GM19193 (cell line): ENCODE measurements around the gene FAM13A.

Experiments
- POLR2A ChIP-seq: IDR thresholded peaks from 4 replicates; pipeline ENCODE4 v1.6.1; 2011; ENCODE audit not compliant: insufficient read depth, insufficient read length; ENCODE audit errors: extremely low read depth

FAM13A gene

DNA sequence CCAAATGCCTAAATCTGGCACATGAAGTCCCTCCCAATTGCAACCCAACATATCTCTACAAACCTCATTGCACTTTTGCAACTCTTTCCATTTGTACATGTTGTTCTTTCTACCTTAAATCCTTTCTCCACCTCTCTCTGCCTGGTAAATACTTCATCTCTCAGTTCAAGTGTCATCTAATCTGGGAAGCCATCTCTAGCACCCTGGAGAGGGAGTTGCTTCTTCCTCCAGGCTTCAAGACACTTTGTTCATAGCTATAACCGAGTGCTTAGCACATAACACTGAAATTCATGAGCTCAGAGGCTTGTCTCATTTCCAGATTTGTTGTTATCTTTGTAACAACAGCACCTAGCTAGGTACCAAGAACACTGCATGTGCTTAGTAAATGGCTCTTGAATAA, 244.6 kb downstream of the FAM13A start:
- no peak for TF ChIP-seq POLR2A

DNA sequence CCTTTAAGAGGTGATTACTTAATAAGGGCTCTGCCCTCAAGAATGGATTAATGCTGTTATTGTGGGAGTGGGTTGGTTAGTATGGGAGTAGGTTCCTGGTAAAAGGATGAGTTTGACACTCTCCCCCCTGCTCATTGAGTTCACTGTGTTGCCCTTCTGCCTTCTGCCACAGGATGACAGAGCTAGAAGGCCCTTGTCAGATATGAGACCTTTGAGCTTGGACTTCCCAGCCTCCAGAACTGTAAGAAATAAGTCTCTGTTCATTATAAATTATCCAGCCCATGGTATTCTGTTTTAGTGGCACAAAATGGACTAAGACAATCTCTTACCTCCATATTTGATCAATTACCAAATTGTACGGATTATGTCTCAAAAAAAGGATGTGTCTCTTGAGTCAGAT, 245.1 kb downstream of the FAM13A start:
- no peak for TF ChIP-seq POLR2A

DNA sequence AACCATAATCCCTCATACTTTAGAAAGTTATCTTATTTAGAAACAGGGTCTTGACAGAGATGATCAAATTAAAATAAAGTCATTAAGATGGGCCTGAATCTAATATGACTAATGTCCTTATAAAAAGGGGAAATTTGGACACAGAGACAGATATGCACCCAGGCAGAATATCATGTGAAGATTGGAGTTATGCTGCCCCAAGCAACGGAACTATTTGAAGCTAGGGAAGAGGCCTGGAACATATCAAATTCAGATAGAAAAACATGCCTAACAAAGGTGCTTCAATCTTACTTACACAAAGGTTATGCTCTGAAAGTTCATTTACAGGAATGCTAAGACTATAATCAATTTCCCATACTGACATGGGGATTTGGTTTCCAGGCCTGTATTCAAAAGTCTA, 246.7 kb downstream of the FAM13A start:
- TF ChIP-seq POLR2A, result no peak

DNA sequence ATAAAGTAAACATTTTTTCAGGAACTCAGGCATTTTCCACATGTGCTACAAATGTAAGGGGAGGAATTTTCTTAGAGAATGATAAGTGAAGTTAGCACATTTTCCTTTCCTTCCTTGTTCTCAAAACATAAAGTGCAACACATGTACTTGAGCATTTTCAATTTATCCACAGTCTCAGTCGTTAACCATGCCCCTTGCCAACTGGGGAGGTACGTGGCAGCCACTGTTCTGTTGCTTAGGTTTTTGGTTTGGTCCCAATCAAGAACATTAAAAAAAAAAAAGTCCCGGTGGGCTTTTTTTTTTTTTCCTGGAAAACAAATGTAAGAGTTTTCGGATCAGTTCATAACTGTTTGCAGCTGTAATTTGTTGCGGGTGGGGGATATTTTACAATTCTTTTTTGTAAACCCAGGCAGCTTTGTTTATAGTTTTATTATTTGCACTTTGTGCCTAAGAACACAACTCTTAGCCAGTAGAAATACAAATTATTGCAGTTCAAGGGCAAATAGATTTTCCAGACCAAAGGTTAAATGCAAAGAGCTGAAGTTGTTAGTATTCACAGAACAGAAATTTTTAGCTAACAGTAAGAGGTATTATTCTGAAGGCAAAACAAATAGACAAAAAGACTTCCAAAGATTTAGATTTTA, 247.3 kb downstream of the FAM13A start:
- no peak for TF ChIP-seq POLR2A

DNA sequence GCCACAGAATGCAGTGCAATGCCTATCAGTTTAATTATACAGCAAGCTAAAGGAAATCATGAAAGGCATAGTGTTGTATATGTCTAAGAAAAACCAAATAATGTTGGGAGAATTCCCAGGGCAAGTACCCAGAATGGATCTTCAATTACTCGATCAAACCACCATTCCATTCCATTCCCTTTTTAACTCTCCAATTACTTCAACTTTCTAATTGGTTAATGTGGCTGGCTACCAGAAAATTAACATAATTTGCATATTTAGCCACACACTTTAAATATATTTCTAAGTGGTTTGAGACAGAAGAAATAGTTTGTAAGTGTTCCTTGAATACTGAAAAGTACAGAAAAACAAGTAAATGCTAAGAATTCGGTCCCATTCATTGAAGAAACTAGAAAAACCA, 247.9 kb downstream of the FAM13A start:
- TF ChIP-seq POLR2A, result no peak

DNA sequence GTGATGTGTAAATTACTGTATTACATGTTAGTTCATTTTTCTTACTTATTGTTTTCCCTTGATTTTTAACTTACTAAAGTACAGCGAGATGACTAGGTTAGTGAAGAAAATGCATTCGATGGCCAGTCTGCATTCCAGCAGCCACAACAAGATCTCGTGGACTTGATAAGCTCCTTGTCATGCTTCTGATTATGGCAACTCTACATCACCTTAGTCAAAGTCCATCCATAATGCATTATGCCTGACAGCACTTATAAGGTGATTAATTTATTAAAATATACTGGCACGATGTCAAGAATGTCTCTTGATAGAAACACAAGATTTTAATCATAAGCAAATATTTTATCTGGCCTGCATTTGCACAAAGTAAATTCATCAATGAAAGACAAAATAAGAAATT, 249.5 kb downstream of the FAM13A start:
- no peak for TF ChIP-seq POLR2A

DNA sequence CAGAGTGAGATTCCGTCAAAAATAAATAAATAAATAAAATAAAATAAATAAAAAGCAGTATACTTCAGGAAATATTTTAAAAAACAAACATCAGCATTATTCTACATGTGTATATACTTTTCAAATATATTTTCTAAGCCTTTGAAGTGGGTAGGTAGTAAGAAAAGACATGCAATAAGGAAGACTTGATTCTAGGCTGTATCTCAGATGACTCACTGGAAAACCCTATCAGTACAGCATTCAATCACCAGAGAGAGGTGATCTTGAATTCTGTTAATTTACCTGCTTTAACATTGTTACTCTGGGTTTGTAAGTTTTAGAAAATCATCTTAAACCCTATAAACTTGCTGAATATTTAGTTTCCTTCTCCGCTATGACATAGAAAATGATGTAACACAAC, 252.8 kb downstream of the FAM13A start:
- no peak for TF ChIP-seq POLR2A

DNA sequence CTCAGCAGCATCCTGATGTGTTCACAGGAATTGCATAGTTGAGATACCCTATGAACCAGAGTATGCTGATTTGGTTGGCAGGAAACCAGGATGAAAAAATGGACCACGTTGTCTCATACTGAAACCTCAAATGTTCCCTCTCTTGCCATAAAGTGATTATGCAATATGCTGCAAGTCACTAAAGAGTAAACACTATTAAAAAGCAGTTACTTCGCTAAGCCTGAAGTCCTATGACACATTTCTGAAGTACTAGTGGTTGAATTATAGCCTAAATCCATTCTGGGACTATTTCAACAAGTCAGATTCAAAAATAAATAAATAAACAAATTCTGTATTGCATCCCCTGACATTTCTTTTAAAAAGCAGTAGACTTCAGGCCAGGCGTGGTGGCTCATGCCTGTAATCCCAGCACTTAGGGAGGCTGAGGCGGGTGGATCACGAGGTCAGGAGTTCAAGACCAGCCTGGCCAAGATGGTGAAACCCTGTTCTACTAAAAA, 253.3 kb downstream of the FAM13A start:
- no peak for TF ChIP-seq POLR2A

DNA sequence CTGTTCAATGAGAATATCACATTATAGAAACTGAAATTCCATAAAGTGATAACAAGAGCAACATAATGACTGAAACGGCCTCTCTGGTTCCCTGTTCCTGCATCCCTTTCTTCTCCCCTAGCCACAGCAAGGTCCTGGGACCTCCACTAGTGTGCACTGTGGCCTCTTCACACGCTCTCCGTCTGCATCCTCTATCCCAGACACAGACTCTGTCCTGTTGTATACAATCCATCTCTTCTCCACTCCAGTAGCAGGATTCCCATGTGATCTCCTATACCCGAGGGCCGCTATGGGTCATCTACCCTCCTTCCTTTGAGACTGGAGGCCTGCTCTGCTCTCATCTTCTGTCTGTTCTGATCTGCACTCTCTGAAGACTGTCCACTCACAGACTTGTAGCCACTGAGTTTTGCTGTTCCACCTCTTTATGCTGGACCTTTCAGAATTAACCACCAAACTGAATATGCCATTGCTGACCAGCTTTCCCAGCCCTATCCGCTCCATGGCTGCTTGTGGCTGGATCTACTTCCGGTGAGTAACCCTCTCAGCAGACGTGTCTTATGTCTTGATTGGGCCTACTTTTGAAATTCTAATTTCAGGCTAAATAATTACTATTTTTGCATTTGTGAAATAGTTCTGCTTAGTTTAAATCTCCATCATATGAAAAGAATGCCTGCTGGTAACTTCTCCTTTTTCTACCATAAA, 254.2 kb downstream of the FAM13A start:
- no peak for TF ChIP-seq POLR2A

DNA sequence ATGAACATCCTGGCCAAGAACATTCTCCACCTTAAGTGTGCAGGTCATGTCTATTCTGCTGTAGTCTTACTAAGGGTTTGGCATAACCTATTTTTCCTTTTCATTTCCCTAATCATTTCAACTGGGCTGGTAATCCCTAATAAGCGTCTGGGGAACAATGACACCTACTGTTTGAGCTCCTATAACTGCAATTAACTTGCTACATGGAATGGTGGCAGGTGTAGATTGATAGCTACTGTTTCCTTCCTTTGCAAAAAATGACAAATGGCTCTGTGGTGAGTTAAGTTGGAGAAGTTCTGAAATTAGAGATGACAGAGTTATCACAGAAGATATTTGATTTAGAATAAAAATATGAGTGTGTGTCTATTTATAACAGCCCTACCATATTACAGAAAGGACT, 254.8 kb downstream of the FAM13A start:
- no peak for TF ChIP-seq POLR2A

DNA sequence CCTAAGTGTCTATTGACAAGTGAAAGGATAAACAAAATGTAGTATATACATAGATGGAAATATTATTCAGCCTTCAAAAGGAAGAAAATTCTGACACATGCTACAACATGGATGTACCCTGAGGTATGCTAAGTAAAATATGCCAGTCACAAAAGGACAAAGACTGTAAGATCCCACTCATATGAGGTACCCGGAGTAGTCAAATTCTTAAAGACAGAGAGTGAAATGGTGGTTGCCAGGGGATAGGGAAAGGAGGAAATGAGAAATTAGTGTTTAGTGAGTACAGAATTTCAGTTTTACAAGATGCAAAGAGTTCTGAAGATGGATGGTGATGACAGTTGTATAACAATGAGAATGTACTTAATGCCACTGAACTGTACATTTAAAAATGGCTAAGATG, 257.1 kb downstream of the FAM13A start:
- TF ChIP-seq POLR2A, result no peak

DNA sequence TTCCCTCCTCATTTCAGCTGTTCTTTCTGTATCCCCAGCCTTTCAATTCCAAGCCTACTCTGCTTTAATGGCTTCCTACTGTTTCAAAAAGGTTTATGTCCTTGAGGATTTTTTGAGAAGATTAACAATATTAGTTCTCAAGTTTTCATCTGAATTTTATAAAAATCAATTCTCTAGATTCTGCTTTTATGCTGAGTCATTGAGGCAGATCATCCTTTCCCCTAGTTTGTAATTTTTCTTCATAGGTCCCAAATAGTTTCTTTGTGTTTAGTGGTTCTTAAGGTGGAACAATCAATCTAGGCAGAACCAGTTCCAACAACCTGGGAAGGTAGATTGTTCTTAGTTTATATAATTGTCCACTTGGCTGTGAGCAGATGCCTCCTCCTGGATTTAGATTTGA, 259.3 kb downstream of the FAM13A start:
- no peak for TF ChIP-seq POLR2A

DNA sequence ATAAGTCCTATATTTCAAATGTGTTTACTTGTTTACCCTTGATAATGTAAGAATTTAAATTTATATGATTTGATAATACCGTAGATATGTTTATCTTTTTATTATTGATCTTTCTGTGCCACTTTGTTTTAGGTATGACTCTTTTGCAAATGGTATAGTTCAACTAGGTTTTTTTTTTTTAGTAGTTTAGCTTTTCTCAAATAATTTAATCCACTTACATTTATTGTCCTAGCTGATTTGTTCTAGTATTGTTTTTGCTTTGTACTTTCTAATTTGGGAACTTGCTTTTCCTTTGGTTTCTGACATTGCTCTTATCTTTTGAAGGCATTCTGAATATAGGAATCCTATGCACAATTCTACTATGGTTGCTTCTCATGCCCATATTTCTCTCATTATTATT, 260.4 kb downstream of the FAM13A start:
- no peak for TF ChIP-seq POLR2A

DNA sequence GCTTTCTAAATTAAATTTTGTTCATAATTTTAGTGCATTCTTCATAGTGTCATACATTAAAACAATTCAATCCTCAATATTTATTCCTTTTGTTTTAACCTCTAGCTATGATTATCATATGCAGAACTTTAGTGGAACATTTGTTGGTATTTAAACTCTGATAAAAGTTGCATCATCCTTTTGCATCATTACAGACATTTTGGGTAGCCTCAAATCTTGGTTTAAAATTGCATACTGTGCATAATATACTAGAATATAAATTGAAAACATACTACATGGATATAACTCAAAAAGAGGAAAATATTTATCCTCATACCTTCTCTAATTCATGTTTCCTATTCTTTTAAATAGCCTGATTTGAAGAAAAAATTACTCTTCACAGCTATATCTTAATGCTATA, 262.0 kb downstream of the FAM13A start:
- no peak for TF ChIP-seq POLR2A

DNA sequence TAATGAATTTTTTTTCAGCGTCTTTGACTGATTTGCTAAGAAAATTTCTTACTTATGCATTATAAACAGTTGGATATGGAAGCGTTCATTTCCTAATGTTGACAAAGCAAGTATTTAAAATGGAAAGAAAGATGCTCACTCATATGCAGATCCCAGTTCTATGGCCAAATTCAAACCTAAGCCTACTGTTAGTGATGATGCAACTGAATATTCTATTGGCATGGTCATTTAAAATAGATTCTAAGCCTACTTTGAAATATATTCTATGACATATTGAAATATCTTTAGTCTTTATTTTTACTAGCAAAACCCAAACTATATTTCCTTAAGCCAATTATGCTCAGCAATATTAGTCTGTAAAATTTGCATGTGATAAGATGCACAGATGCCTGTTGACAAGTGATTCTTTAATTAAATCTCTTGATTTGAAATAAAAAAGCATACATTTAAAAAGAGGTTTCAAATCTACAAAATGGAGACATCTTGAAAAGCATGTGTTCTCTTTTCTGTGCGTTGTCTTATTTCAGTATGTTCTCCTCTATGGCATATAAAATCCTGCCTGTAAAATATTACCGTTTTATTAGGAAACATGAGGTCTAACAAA, 262.8 kb downstream of the FAM13A start:
- TF ChIP-seq POLR2A, result no peak

DNA sequence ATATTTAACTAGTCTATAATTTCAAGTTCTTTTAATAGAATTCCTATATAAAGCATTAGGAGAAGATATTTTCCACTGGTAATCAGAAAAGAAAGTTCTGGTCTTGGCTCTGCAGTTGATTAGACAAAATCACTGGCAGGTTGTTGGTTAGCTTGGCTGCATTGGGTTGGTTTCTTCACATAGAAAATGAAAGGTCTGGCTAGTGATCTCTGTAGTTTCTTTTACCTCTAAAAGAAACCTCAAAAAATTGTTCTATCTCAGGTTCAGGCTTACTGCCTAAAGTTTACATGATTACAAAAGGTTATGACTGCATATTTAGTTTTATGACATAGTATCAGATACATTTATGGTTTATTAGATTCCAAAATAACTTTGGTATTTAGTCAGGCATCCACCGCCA, 263.5 kb downstream of the FAM13A start:
- no peak for TF ChIP-seq POLR2A

DNA sequence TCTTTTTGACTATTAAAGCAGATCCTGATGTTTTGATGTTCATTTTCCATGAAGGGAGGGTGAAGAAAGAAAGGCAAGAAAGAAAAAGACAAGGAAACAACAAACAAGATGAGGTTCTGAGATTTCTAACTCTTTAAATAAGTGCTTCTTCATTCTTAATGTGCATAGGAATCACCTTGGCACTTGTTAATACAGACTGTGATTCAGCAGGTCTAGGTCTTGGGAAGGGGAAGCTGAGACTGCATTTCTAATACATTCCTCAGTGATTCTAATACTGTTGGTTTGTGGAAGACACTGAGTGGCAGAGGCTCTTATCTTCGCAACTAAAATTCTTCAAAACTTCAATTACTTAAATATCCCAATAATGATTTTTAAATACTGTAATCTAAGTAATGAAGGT, 264.2 kb downstream of the FAM13A start:
- TF ChIP-seq POLR2A, result no peak

DNA sequence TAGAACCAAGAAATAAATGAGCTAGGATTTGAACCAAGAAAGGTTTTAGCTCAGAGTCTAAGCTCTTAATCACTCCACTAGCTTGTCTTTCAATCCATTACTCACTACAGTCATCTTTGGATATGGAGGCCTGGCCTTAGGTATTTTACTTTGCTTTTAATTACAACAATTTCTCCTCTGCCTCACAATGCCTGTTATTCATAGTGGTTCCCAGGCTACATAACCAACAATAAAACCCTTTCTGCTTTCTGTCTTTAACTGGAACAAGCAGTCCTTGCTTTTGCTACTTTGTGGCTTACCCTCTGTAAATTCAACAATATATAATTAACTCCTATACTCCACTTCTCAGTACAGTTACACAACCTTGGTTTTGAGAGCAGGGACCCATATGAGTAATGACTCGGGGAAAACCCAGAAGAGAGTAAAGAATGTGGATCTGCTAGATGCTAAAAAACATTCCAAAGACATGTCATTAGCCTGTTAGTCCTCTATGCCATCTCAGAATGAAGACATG, 264.7 kb downstream of the FAM13A start:
- no peak for TF ChIP-seq POLR2A
